SU-DHL-6 (cell line): ENCODE measurements around the gene PI4KA.

Experiments used
- H2AFZ ChIP-seq: fragments of 200-600 bp; sonication (generic); 2 replicates; pipeline ENCODE4 v1.6.1; 2014; ENCODE audit warnings: low read depth, mild to moderate bottlenecking, moderate library complexity, mixed read lengths, antibody characterized with exemption, low read length; ENCODE audit not compliant: severe bottlenecking
- H3F3A ChIP-seq: fragments of 200-600 bp; shearing (Covaris generic); 2 replicates; pipeline ENCODE4 v1.6.0; 2016; ENCODE audit warnings: antibody characterized with exemption, mild to moderate bottlenecking; ENCODE audit not compliant: insufficient read depth
- H3K27ac ChIP-seq: fragments of 200-600 bp; sonication (generic); 2 replicates; pipeline ENCODE4 v1.5.1; 2016; ENCODE audit warnings: low read depth, mild to moderate bottlenecking, low read length, moderate library complexity, mixed read lengths
- H3K27me3 ChIP-seq: fragments of 200-600 bp; sonication (generic), shearing (Covaris generic); 2 replicates; pipeline ENCODE4 v1.6.0; 2014; ENCODE audit warnings: mild to moderate bottlenecking, low read length
- H3K36me3 ChIP-seq: fragments of 200-600 bp; sonication (generic); 2 replicates; pipeline ENCODE4 v1.6.1; 2014; ENCODE audit warnings: mild to moderate bottlenecking, low read length, mixed read lengths
- H3K4me2 ChIP-seq: fragments of 300-600, 200-600 bp; shearing (Covaris generic), sonication (generic); 2 replicates; pipeline ENCODE4 v1.6.0; 2014; ENCODE audit warnings: low read length, low read depth, mild to moderate bottlenecking; ENCODE audit not compliant: poor library complexity, severe bottlenecking
- H3K4me3 ChIP-seq: fragments of 200-600 bp; sonication (generic); 2 replicates; pipeline ENCODE4 v1.5.1; 2014; ENCODE audit warnings: antibody characterized with exemption, low read length, mild to moderate bottlenecking, mixed read lengths; ENCODE audit not compliant: insufficient read depth, poor library complexity, severe bottlenecking
- H3K79me2 ChIP-seq: fragments of 200-600 bp; sonication (generic); 2 replicates; pipeline ENCODE4 v1.6.1; 2014; ENCODE audit warnings: mild to moderate bottlenecking, low read length, moderate library complexity; ENCODE audit not compliant: insufficient read depth
- H3K9ac ChIP-seq: fragments of 200-600 bp; sonication (generic); 2 replicates; pipeline ENCODE4 v1.7.0; 2014; ENCODE audit warnings: mild to moderate bottlenecking, low read length
- H3K9me2 ChIP-seq: fragments of 200-600 bp; sonication (generic); replicated peaks from 2 replicates; pipeline ENCODE4 v1.6.1; 2014; ENCODE audit warnings: low read length; ENCODE audit not compliant: insufficient read depth
- H3K9me3 ChIP-seq: fragments of 200-600 bp; sonication (generic); 2 replicates; pipeline ENCODE4 v1.6.1; 2014; ENCODE audit warnings: low read length, mixed read lengths; ENCODE audit not compliant: insufficient read depth
- H4K20me1 ChIP-seq: fragments of 200-600 bp; sonication (generic); 2 replicates; pipeline ENCODE4 v1.6.1; 2014; ENCODE audit warnings: low read depth, mild to moderate bottlenecking, antibody characterized with exemption, low read length, moderate library complexity, mixed read lengths
- CTCF ChIP-seq: fragments of 200-600 bp; sonication (generic); IDR thresholded peaks from one replicate; pipeline ENCODE4 v1.5.1; 2017; ENCODE audit warnings: antibody characterized with exemption, mild to moderate bottlenecking, low read length, moderate library complexity; ENCODE audit not compliant: insufficient read depth, poor library complexity, severe bottlenecking
- EZH2phosphoT487 ChIP-seq: fragments of 200-600 bp; sonication (generic), shearing (Covaris generic); conservative IDR thresholded peaks from 2 replicates; pipeline ENCODE4 v1.6.1; 2018; ENCODE audit warnings: mild to moderate bottlenecking, antibody characterized with exemption, low read length, moderate library complexity, mixed read lengths

PI4KA gene

DNA sequence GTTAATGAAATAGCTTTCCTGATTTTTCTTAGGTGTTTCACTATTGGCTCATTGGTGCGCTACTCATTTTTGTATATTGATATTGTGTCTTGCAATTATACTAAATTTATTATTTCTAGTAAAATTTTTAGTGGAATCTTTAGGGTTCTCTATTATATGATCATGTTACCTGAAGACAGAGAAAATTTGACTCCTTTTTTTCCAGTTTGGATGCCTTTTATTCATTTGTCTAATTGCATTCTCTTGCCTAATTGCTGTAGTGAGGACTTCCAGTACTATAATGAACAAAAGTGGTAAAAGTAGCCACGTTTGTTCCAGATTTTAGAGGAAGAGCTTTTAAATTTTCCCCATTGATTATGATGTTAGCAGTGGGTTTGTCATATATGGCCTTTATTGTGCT, 198.7 kb downstream of the PI4KA start:
- no peaks in the 10 kb centered on the region for H4K20me1 ChIP-seq
- no peak overlapping the region for H3K9ac ChIP-seq
- H3K9me2 ChIP-seq: no peaks in the 10 kb centered on the region
- no peak overlapping the region for H3K4me2 ChIP-seq
- TF ChIP-seq EZH2phosphoT487 (no peak), CTCF (no peak)
- H3K79me2 ChIP-seq: no peaks in the 10 kb centered on the region
- no peak overlapping the region for H2AFZ ChIP-seq
- no peaks in the 10 kb centered on the region for H3F3A ChIP-seq
- no peaks in the 10 kb centered on the region for H3K36me3 ChIP-seq
- no peak overlapping the region for H3K27ac ChIP-seq
- H3K4me3 ChIP-seq: no peak overlapping the region
- H3K9me3 ChIP-seq: no peaks in the 10 kb centered on the region
- H3K27me3 ChIP-seq: no peaks in the 10 kb centered on the region

DNA sequence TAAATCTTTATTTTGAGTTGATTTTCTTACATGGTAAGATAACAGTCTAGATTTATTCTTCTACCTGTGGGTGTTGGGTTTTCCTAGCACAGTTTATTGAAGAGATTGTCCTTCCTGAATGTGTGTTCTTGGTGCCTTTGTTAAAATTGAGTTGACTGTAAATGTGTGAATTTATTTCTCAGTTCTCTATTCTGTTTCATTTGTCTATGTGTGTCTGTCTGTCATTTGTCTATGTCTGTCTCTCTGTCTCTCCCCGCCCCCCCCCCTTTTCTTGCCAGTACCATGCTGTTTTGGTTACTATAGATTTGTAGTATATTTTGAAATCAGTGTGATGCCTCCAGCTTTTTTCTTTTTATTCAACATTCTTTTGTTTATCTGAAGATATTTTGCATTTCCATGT, 199.4 kb downstream of the PI4KA start:
- H3K4me2 ChIP-seq: no peak overlapping the region
- no peaks in the 10 kb centered on the region for H3K9me2 ChIP-seq
- H3K9me3 ChIP-seq: no peaks in the 10 kb centered on the region
- H2AFZ ChIP-seq: no peak overlapping the region
- no peaks in the 10 kb centered on the region for H4K20me1 ChIP-seq
- H3K79me2 ChIP-seq: no peaks in the 10 kb centered on the region
- H3K27ac ChIP-seq: no peak overlapping the region
- TF ChIP-seq EZH2phosphoT487: no peak
- no peak for TF ChIP-seq CTCF
- no peak overlapping the region for H3K4me3 ChIP-seq
- no peaks in the 10 kb centered on the region for H3F3A ChIP-seq
- no peaks in the 10 kb centered on the region for H3K36me3 ChIP-seq
- no peaks in the 10 kb centered on the region for H3K27me3 ChIP-seq
- no peak overlapping the region for H3K9ac ChIP-seq

DNA sequence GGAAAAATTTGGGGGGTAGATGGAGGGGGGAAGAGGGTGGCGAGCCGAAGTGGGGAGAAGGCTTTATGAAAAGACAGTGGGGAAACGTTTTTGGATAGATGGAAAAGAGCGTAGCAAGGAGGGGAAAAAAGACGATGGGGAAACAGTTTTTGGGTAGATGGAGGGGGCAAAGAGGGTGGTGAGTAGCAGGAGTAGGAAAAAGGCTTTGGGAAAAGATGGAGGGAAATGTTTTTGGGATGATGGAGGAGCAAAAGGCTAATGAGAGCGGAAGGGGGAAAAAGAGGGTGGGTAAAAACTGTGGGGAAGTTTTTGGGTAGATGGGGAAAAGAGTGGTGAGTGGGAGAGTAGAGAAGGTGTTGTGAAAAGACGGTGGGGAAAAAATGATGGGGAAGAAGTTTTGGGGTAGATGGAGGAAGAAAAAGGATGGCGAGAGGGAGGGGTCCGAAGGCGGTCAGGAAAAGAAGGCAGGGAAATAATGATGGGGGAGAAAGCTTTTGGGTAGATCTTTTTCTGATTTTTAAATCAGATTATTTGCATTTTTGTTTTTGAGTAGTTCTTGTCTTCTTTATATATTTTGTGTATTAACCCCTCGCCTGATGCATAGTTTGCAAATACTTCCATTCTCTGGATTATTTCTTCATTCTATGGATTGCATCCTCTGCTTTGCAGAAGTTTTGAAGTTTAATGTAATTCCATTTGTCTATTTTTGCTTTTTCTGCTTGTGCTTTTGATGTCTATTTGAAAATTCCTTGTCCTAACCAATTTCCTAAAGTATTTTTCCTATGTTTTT, 200.0 kb downstream of the PI4KA start:
- Histone ChIP-seq H2AFZ (no peak overlapping the region), H3K4me3 (no peak overlapping the region), H3F3A (no peaks in the 10 kb centered on the region), H3K36me3 (no peaks in the 10 kb centered on the region), H3K27ac (no peak overlapping the region), H4K20me1 (no peaks in the 10 kb centered on the region), H3K79me2 (no peaks in the 10 kb centered on the region), H3K9me2 (no peaks in the 10 kb centered on the region), H3K4me2 (no peak overlapping the region), H3K9me3 (no peaks in the 10 kb centered on the region), H3K9ac (no peak overlapping the region), H3K27me3 (no peaks in the 10 kb centered on the region)
- TF ChIP-seq EZH2phosphoT487: no peak
- no peak for TF ChIP-seq CTCF
